Transverse colon (tissue), 4 donors: ENCODE results near the gene RPS6KA2.

Source experiments
- POLR2A ChIP-seq: fragments of 450-650 bp; IDR thresholded peaks from one replicate; pipeline ENCODE4 v1.6.1; 2016; ENCODE audit warnings: antibody characterized with exemption, mild to moderate bottlenecking, moderate library complexity
- POLR2AphosphoS5 ChIP-seq, 3 donors: sonication (generic); formaldehyde crosslinking; IDR thresholded peaks; one replicate each; pipeline ENCODE4 v1.6.1; 2016; ENCODE audit warnings: antibody characterized with exemption in 3 of 3
- TF ChIP-seq, protein P1 (sequence below), 5 experiments: fragments of 200-600 bp in 3 of 5; fragments of 450-650 bp in 2 of 5; sonication (generic) in 3 of 5; IDR thresholded peaks; 1 replicate in 2 of 5; 2 replicates in 3 of 5; pipeline ENCODE4 v1.5.1; 2016 to 2017; ENCODE audit warnings: antibody characterized with exemption in 5 of 5, inconsistent platforms in 3 of 5, mild to moderate bottlenecking in 2 of 5, moderate library complexity in 1 of 5

- TF ChIP-seq, protein P1, sequence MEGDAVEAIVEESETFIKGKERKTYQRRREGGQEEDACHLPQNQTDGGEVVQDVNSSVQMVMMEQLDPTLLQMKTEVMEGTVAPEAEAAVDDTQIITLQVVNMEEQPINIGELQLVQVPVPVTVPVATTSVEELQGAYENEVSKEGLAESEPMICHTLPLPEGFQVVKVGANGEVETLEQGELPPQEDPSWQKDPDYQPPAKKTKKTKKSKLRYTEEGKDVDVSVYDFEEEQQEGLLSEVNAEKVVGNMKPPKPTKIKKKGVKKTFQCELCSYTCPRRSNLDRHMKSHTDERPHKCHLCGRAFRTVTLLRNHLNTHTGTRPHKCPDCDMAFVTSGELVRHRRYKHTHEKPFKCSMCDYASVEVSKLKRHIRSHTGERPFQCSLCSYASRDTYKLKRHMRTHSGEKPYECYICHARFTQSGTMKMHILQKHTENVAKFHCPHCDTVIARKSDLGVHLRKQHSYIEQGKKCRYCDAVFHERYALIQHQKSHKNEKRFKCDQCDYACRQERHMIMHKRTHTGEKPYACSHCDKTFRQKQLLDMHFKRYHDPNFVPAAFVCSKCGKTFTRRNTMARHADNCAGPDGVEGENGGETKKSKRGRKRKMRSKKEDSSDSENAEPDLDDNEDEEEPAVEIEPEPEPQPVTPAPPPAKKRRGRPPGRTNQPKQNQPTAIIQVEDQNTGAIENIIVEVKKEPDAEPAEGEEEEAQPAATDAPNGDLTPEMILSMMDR (IDR thresholded peaks at IDR 0.05) = no peak
- no peak for TF ChIP-seq POLR2A
- TF ChIP-seq POLR2AphosphoS5 (IDR thresholded peaks at IDR 0.05) = no peak
Measured at GRCh38 chr6:166381381-166381732, 245.7 kb downstream of the RPS6KA2 start.
